ENCODE data around the gene CELF2.

The CELF2 gene

GRCh38 chr10:11286261-11286852 is 268.7 kb downstream of the CELF2 start (continued):
- TF ChIP-seq PRDM4 (tag by site-specific recombination; IDR thresholded peaks at IDR 0.05), result no peak

DNA sequence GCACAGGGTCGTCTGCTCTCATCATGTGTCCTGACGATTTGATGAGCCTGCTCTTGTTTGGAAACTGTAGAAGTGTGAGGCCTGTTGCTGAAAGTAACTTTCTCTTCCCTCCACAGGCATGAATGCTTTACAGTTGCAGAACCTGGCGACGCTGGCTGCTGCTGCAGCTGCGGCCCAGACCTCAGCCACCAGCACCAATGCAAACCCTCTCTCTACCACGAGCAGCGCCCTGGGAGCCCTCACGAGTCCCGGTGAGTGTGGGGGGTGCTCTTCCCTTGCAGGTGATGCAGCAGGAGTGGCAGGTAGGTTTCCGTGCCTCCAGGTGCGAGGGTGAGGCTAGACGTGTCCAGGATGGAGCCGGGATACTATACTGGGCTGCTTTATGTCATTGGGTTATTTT is 270.6 kb downstream of the CELF2 start:
- POLR2A ChIA-PET, result interaction anchor here (0.9 kb wide), 1 partner anchor 123 kb away, joined by 3 read pairs; no protein-coding TSS in a partner anchor
- H3K36me3 ChIP-seq (ENCODE audit: control insufficient read depth in 2 of 2, insufficient read depth in 1 of 2, low read length in 2 of 2), result peaks cover 0 to 23% of the 10 kb centered on the region in 2 experiments; a peak in 2 of 3 replicates
- TF ChIP-seq ZNF76 (tag by site-specific recombination; IDR thresholded peaks at IDR 0.05; ENCODE audit: borderline replicate concordance, low read depth), result no peak
- TF ChIP-seq ZNF266 (tag by site-specific recombination; IDR thresholded peaks at IDR 0.05; ENCODE audit: low read depth), result no peak
- no peak for TF ChIP-seq KLF1 (tag by site-specific recombination; IDR thresholded peaks at IDR 0.05)
- no peak for TF ChIP-seq ZSCAN30 (tag by site-specific recombination; IDR thresholded peaks at IDR 0.05)
- no peak for TF ChIP-seq ZNF426 (tag by site-specific recombination; IDR thresholded peaks at IDR 0.05)
- TF ChIP-seq ZBTB17 (tag by site-specific recombination; IDR thresholded peaks at IDR 0.05), result no peak
- TF ChIP-seq ZNF324 (tag by site-specific recombination; IDR thresholded peaks at IDR 0.05), result no peak
- no peak for TF ChIP-seq HOXD13 (CRISPR knock-in tag; IDR thresholded peaks at IDR 0.05; ENCODE audit: borderline replicate concordance)
- no peak for TF ChIP-seq ZNF366 (tag by site-specific recombination; conservative IDR thresholded peaks at IDR 0.05)
- TF ChIP-seq ZNF830 (tag by site-specific recombination; IDR thresholded peaks at IDR 0.05; ENCODE audit: low read depth), result no peak
- TF ChIP-seq KLF7 (tag by site-specific recombination; IDR thresholded peaks at IDR 0.05; ENCODE audit: borderline replicate concordance), result no peak
- TF ChIP-seq, protein P1, sequence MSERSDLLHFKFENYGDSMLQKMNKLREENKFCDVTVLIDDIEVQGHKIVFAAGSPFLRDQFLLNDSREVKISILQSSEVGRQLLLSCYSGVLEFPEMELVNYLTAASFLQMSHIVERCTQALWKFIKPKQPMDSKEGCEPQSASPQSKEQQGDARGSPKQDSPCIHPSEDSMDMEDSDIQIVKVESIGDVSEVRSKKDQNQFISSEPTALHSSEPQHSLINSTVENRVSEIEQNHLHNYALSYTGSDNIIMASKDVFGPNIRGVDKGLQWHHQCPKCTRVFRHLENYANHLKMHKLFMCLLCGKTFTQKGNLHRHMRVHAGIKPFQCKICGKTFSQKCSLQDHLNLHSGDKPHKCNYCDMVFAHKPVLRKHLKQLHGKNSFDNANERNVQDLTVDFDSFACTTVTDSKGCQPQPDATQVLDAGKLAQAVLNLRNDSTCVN (tag by site-specific recombination; optimal IDR thresholded peaks at IDR 0.05), result no peak
- TF ChIP-seq TRIM28 (IDR thresholded peaks at IDR 0.05; ENCODE audit: borderline replicate concordance, low read length), result no peak
- TF ChIP-seq SETDB1 (IDR thresholded peaks at IDR 0.05; ENCODE audit: insufficient read length, low read length), result no peak
- TF ChIP-seq, protein P2, sequence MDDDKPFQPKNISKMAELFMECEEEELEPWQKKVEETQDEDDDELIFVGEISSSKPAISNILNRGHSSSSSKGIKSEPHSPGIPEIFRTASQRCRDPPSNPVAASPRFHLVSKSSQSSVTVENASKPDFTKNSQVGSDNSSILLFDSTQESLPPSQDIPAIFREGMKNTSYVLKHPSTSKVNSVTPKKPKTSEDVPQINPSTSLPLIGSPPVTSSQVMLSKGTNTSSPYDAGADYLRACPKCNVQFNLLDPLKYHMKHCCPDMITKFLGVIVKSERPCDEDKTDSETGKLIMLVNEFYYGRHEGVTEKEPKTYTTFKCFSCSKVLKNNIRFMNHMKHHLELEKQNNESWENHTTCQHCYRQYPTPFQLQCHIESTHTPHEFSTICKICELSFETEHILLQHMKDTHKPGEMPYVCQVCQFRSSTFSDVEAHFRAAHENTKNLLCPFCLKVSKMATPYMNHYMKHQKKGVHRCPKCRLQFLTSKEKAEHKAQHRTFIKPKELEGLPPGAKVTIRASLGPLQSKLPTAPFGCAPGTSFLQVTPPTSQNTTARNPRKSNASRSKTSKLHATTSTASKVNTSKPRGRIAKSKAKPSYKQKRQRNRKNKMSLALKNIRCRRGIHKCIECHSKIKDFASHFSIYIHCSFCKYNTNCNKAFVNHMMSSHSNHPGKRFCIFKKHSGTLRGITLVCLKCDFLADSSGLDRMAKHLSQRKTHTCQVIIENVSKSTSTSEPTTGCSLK (tag by site-specific recombination; IDR thresholded peaks at IDR 0.05), result no peak
- H3K4me1 ChIP-seq (ENCODE audit: control insufficient read depth, insufficient read depth, low read length), result no peaks in the 10 kb centered on the region
- H3K27ac ChIP-seq (ENCODE audit: extremely low read depth, low read depth, low read length), result no peak overlapping the region
- no peak overlapping the region for H3K4me3 ChIP-seq (ENCODE audit: low read depth, low read length)
- no peaks in the 10 kb centered on the region for H3K9me3 ChIP-seq (ENCODE audit: control insufficient read depth, insufficient read depth, low read depth, low read length)
- CTCF ChIA-PET, result no interaction called here

- H3K4me3 ChIP-seq (ENCODE audit: low read depth, low read length), result no peak overlapping the region
- CTCF ChIA-PET, result no interaction called here
- POLR2A ChIA-PET, result no interaction called here
- H3K27ac ChIP-seq (ENCODE audit: extremely low read depth, low read depth, low read length), result no peak overlapping the region
- TF ChIP-seq ZNF514 (tag by site-specific recombination; IDR thresholded peaks at IDR 0.05), result no peak
- no peak for TF ChIP-seq ZBTB17 (tag by site-specific recombination; IDR thresholded peaks at IDR 0.05)
- TF ChIP-seq REPIN1 (tag by site-specific recombination; IDR thresholded peaks at IDR 0.05; ENCODE audit: low read depth), result no peak
- peaks cover 4 to 25% of the 10 kb centered on the region in 2 experiments; a peak in 2 of 3 replicates for H3K36me3 ChIP-seq (ENCODE audit: control insufficient read depth in 2 of 2, insufficient read depth in 1 of 2, low read length in 2 of 2)
- H3K9me3 ChIP-seq (ENCODE audit: control insufficient read depth, insufficient read depth, low read depth, low read length), result no peaks in the 10 kb centered on the region
- H3K4me1 ChIP-seq (ENCODE audit: control insufficient read depth, insufficient read depth, low read length), result no peaks in the 10 kb centered on the region
Measured at GRCh38 chr10:11290156-11290890, 272.7 kb downstream of the CELF2 start.
